OCI-LY3 (cell line): ENCODE measurements around the gene HDAC7.

Experiments
- CTCF ChIP-seq: fragments of 200-600, 300-600 bp; sonication (generic); IDR thresholded peaks from 2 replicates; pipeline ENCODE4 v1.5.1; 2014; ENCODE audit warnings: antibody characterized with exemption, low read length, low read depth
- EZH2phosphoT487 ChIP-seq: fragments of 200-600 bp; shearing (Covaris generic); IDR thresholded peaks from 2 replicates; pipeline ENCODE4 v1.6.1; 2018; ENCODE audit warnings: antibody characterized with exemption, mixed run types, low read depth

GRCh38 chr12:47856094-47856493, 36.4 kb upstream of the HDAC7 start:
- TF ChIP-seq CTCF, result no peak
- TF ChIP-seq EZH2phosphoT487, result no peak
